HFFc6 (cell line): ENCODE data around the gene TBCB. TPM values are rescaled to one million over a fixed set of nuclear protein-coding genes. Genes with fewer than 3 reads are reported as not detected.
"Not testable (repeated sequence)": the region's sequence is repeated elsewhere in the genome, so short reads cannot be mapped to it uniquely, and the experiment has no call there.

Source experiments
- DNase-seq: peaks from one replicate; pipeline ENCODE4 v3.0.0-alpha.2; 2018
- H3K27ac Mint-ChIP-seq: 2 replicates; pipeline ENCODE4 v1.8.0; 2020; ENCODE audit warnings: mild to moderate bottlenecking, mixed read lengths
- H3K27me3 Mint-ChIP-seq: 2 replicates; pipeline ENCODE4 v1.8.0; 2021; ENCODE audit warnings: mild to moderate bottlenecking, moderate library complexity, mixed read lengths; ENCODE audit not compliant: insufficient read depth
- H3K36me3 Mint-ChIP-seq: 2 replicates; pipeline ENCODE4 v1.8.0; 2021; ENCODE audit warnings: low read depth, mixed read lengths
- H3K4me1 Mint-ChIP-seq: 2 replicates; pipeline ENCODE4 v1.8.0; 2020; ENCODE audit warnings: low read depth, mixed read lengths
- H3K4me3 Mint-ChIP-seq: 2 replicates; pipeline ENCODE4 v1.8.0; 2020; ENCODE audit warnings: mild to moderate bottlenecking, moderate library complexity, mixed read lengths
- H3K9me3 Mint-ChIP-seq: 2 replicates; pipeline ENCODE4 v1.8.0; 2020; ENCODE audit warnings: mild to moderate bottlenecking, mixed read lengths
- CTCF ChIP-seq: fragments of 200-600 bp; sonication (generic); IDR thresholded peaks from 2 replicates; pipeline ENCODE4 v1.5.0; 2021; ENCODE audit warnings: antibody characterized with exemption, mild to moderate bottlenecking
- total RNA-seq, 6 experiments: library from RNA; stranded (reverse); fragmentation: NEBNext Ultra II Directional; extraction: Animal tissue kit (Norgen Biotek cat#: 25700); gene quantifications; 2 replicates in 1 of 6; 3 replicates in 5 of 6; pipeline ENCODE4 v1.2.3, GENCODE V29; 2021

Gene TBCB
- total RNA-seq, 6 experiments from 2014 or later: 229 to 266 (median 243) TPM

- Mint-ChIP-seq H3K9me3 (no peaks in the 10 kb centered on the region), H3K4me1 (peaks cover 6% of the 10 kb centered on the region), H3K36me3 (peaks cover 13% of the 10 kb centered on the region), H3K4me3 (no peak overlapping the region), H3K27me3 (no peaks in the 10 kb centered on the region), H3K27ac (peak overlapping the region; percentile 21; the same call in 1 of the 2 replicates)
- DNase-seq: no peak
- no peak for TF ChIP-seq CTCF
These were observed 10.3 kb downstream of the TBCB start for GRCh38 chr19:36125557-36125956.

- H3K27me3 Mint-ChIP-seq: no peaks in the 10 kb centered on the region
- no peaks in the 10 kb centered on the region for H3K9me3 Mint-ChIP-seq
- peak overlapping the region; percentile 93 for H3K27ac Mint-ChIP-seq
- TF ChIP-seq CTCF: no peak
- H3K4me1 Mint-ChIP-seq: peaks cover 15% of the 10 kb centered on the region
- DNase-seq: no peak
- peaks cover 7% of the 10 kb centered on the region for H3K36me3 Mint-ChIP-seq
- peak overlapping the region; percentile 91 for H3K4me3 Mint-ChIP-seq
These were observed 13.1 kb downstream of the TBCB start for GRCh38 chr19:36128392-36128736.

GRCh38 chr19:36131221-36131620, 16.0 kb downstream of the TBCB start:
- H3K27me3 Mint-ChIP-seq, H3K27ac Mint-ChIP-seq, H3K4me3 Mint-ChIP-seq, H3K36me3 Mint-ChIP-seq, H3K9me3 Mint-ChIP-seq, DNase-seq: not testable (repeated sequence)
- H3K4me1 Mint-ChIP-seq: peaks cover 24% of the 10 kb centered on the region

GRCh38 chr19:36134867-36135266, 19.6 kb downstream of the TBCB start:
- peaks cover 30% of the 10 kb centered on the region for H3K4me1 Mint-ChIP-seq
- H3K4me3 Mint-ChIP-seq, H3K27me3 Mint-ChIP-seq, H3K9me3 Mint-ChIP-seq, H3K36me3 Mint-ChIP-seq, DNase-seq, H3K27ac Mint-ChIP-seq: not testable (repeated sequence)

GRCh38 chr19:36136964-36137686, 21.9 kb downstream of the TBCB start:
- DNase-seq: peak; percentile 58
- Mint-ChIP-seq H3K27ac (peak overlapping the region; percentile 57), H3K27me3 (peaks cover 10% of the 10 kb centered on the region), H3K4me3 (peak overlapping the region; percentile 53), H3K9me3 (peaks cover 5% of the 10 kb centered on the region), H3K36me3 (peaks cover 19% of the 10 kb centered on the region), H3K4me1 (peaks cover 41% of the 10 kb centered on the region)
- TF ChIP-seq CTCF: no peak

GRCh38 chr19:36139120-36139472, 23.8 kb downstream of the TBCB start:
- H3K9me3 Mint-ChIP-seq: peaks cover 5% of the 10 kb centered on the region
- no peak for DNase-seq
- H3K4me1 Mint-ChIP-seq: peaks cover 33% of the 10 kb centered on the region
- peak overlapping the region; percentile 97 for H3K27ac Mint-ChIP-seq
- peak overlapping the region; percentile 98 for H3K4me3 Mint-ChIP-seq
- TF ChIP-seq CTCF: no peak
- H3K36me3 Mint-ChIP-seq: peaks cover 26% of the 10 kb centered on the region
- H3K27me3 Mint-ChIP-seq: peaks cover 10% of the 10 kb centered on the region
